Limb (tissue), 2 donors: ENCODE results near the gene HTT.
"Not testable (repeated sequence)": the region's sequence is repeated elsewhere in the genome, so short reads cannot be mapped to it uniquely, and the experiment has no call there.

Experiments
- DNase-seq, 2 donors: peaks; one replicate each; pipeline ENCODE4 v3.0.0-alpha.2; 2016; ENCODE audit errors: extremely low spot score in 2 of 2

HTT gene

DNA sequence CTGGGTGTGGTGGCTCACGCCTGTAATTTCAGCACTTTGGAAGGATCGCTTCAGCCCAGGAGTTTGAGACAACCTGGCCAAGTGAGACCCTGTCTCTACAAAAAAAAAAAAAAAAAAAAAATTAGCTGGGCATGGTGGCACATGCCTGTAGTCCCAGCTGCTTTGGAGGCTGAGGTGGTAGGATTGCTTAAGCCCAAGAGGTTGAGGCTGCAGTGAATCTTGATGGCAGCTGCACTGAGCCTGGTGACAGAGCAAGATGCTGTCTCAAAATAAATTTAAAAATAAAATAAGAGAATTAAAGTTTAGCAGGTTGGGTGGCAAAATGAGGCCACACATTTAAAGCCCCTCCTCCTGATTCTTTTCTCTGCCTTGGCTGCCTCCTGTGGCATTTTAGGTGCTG lies 47.1 kb downstream of the HTT start:
- no peak for DNase-seq

DNA sequence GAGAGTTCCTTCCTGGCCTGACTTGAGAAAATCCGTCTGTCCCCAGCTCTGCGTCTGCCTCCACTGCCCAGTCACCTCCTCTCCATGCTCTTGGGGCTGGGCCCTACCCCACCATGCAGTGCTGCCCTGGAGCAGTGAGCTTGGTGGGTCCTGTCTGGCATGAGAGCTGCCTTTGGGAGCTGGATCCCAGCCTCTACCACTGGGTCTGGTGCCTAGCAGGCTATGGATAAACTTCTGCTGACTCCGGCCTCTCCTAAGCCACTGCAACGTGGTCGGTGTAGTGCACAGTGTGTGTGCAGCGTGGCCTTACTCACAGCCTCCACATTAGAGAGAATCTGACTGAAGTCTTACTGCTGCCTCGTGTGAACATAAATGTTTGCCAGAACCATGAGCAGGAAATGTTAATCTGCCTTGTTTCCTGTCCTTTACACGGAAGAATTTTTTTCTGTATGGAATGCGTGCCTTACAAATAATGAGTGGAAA lies 47.6 kb downstream of the HTT start:
- no peak for DNase-seq

DNA sequence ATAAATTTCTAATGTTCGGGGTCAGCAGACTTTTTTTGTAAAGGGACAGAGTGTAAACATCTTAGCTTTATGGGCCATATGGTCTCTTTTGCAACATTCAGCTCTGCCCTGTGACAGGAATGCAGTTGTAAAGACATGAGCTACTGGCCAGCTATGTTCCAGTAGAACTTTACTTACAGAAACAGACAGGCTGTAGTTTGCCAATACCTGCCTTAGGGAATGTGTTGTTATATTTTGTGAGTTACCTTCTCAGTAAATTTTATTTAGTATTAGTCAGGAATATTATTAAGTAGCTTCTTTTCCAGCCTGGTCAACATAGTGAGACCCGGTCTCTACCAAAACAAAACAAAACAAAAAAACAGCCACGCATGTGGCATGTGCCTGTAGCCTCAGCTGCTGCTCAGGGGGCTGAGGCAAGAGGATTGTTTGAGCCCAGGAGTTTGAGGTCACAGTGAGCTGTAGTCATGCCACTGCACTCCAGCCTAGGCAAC lies 48.7 kb downstream of the HTT start:
- no peak for DNase-seq

DNA sequence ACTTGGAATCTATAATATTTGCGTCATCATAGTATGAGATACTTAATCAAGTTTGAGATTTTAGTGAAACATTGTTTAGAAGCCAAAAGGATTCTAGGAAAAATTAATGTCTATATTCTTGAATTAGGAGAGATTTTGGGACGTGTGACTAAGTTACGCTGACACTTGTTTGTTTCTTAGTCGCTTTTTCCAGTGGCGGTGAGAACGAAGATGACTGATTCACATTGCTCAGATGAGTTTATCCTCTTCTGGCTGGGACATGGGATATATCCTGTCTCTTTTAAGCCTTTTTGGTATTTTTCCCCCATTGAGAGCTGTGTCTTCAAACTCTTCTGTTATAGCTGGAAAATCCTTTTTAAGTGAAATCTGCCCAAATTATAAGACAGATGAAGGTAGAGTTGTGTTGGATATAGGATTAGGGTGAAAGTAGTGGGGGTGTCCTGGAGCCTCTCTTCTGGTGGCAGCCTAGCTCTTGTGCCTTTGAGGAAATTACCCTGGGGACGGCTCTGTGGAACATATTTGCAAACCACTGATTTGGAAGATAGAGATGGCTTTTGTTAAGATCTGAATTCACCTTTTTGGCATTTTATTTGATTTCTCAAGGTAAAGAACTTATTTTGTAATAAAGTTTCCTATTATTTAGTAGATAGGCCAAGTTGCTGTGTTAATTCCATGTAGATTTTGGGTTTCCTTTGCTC lies 49.7 kb downstream of the HTT start:
- DNase-seq, result no peak

DNA sequence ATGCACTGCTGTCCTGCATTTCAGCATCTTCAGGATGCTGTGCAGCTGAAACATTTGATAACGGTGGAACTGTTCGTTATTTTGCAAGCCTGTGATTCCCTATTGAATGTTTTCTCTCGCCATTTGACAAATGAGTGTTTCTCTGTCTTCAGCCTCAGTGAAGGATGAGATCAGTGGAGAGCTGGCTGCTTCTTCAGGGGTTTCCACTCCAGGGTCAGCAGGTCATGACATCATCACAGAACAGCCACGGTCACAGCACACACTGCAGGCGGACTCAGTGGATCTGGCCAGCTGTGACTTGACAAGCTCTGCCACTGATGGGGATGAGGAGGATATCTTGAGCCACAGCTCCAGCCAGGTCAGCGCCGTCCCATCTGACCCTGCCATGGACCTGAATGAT lies 52.6 kb downstream of the HTT start:
- no peak for DNase-seq

DNA sequence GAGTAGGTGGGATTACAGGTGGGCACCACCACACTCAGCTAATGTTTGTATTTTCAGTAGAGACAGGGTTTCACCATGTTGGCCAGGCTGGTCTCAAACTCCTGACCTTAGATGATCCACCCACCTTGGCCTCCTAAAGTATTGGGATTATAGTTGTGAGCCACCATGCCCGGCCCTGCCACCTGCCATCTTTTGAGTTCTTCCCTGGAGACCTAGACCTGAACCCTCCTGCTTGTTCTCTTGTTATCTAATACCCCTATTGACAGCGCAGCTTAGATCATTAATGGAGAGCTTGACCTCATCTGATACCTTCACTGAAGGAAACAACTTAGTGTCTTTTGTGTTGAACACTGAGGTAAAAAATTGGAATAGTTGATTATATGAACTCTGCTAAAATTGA lies 53.6 kb downstream of the HTT start:
- DNase-seq, result no peak

DNA sequence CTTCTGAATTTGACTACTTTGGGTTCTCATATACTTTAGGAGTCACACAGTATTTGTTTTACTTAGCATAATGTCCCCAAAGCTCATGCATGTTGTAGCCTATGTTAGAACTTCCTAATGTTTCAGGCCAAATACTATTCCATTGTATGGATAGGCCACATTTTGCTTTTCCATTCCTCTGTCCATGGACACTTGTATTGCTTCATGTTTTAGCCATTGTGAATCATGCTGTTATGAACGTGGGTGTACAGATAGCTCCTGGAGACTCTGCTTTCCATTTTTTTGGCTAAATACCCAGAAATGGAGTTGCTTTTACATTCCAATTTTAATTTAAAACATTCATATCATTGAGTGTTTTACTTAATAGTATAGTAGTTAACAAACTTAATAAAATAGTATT lies 54.5 kb downstream of the HTT start:
- DNase-seq, result no peak

DNA sequence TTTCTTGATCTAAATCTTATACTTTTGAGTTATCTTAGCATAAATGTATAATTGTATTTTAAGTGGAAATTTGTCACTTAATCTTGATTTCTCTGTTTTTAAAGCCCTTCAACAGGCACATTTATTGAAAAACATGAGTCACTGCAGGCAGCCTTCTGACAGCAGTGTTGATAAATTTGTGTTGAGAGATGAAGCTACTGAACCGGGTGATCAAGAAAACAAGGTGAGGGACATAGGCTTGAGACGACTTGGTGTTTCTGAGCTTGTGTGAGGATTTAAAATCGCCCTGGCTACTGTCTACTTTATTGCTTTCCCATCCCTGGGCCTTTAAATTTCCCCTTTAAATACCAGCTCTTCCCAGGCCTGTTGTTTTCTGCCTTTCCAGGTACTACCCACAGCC lies 55.7 kb downstream of the HTT start:
- no peak for DNase-seq

DNA sequence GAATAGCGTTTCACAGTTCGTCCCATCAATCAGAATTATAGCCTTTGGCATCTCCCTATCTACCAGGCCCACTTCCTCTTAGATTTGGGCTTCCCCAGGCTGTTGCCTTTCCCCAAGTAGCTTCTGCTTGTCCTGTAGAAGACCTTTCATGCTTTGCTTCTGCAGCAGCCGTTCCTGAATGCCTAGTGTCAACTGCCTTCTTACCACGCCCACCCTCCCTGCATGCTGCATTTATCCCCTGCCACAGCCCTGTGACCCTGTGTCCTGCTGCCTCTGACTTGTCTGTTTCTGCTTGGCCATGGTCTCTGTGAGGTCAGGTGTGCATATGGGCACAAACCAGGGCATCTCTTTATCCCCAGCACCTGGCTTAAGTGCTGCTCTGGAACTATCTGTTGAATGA lies 56.3 kb downstream of the HTT start:
- no peak for DNase-seq

DNA sequence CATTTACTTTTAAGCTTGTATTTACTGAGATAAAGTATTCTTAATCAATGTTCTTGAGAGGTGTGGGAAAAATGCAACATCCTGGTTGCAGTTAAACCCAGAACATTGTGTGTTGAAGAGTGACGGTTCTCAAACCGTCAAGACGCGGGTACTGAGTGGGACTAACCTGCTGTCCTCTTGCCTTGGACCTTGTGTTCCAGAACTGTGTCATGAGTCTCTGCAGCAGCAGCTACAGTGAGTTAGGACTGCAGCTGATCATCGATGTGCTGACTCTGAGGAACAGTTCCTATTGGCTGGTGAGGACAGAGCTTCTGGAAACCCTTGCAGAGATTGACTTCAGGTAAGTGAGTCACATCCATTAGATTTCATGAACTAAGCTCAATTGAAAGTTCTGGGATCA lies 59.7 kb downstream of the HTT start:
- no peak for DNase-seq

DNA sequence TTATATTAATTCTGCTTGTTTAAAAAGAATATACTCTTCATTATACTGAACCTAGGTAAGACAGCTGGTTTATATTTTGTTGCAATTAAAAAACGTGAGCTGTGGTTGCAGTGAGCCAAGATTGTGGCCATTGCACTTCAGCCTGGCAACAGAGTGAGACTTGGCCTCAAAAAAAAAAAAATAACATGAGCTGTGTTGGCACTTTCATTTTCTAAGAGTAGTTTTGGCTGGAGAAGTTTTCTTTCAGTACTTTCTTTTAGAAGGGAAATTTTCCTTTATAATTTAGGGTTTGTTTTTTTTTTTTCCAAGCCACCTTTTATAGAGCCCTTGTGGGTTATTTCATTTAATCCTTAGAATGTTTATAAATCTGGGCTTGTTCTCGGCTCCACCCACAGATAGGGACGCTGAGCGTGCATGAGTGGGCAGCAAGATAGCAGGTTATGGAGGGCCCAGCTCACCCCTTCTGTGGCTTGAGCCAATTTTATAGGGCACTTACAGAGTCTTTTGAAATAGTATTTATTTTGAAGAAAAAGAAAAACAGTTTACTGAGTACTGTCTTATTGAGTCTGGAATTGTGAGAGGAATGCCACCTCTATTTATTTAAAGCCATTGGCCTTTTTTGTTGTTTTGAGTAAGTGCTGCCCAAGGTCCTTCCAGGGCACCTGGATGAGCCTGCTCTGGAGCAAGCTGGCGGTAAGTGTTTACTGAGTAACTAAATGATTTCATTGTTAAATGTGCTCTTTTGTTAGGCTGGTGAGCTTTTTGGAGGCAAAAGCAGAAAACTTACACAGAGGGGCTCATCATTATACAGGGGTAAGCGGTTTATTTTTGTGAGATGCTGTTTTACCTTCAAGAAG lies 60.9 kb downstream of the HTT start:
- DNase-seq, result no peak

DNA sequence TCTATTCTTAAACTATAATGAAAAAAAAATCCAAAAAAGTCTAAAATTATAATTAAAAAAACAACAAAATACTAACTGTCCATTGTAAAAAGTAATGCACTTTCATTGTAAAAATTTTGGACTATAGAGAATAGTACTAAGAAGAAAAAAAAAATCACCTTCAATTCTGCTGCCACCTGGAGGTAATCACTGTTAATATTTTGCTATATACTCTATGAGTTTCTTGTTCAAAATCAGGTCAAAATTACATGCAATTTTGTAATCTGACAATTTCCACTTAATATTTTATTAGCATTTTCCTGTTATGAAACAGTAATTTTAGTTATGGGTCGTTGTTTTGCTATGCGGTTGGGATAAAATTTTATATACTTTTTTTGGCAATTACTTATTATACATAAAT lies 62.0 kb downstream of the HTT start:
- DNase-seq, result no peak

DNA sequence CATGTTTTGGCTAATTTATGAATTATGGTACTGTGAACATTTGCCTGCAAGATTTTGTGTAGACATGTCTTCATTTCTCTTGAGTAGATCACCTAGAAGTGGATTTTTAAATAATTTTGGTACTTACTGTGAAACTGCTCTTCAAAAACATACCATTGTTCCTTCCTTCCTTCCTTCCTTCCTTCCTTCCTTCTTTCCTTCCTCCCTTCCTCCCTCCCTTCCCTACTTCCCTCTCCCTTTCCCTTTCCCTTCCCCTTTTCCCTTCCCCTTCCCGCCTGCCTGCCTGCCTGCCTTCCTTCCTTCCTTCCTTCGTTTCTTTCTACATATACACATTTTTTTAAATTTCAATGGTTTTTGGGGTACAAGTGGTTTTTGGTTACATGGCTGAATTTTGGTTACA lies 63.4 kb downstream of the HTT start:
- DNase-seq, result no peak

DNA sequence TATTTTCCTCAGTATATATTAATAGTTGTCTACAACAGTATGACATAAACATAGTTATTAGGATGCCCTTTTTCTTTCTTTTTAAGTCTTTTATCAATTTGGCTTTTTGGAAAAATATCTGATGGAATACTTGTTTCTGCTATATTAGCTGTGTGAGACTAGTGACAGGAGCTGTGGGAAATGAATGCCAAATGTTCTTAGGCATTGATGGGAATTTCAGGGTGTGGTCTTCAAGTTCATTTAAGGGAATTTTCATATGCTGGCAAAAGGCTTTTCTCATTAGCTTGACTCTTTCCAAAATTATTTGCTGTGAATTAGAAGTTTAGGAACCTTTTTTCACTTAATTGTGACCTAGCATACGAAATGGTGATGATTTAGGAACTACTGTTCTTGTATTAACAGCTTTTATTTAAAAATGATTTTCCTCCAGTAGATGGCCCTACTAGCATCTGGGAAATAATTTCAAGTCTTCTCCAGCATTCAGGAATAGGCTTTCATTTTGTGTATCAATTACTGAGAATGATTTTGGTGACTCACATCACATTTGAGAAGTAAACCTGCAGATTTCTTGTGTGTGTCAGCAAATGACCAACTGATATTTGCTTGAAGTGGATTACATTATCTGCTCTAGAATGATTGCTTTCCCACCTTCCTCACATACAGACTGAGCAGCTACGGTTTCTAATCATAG lies 70.9 kb downstream of the HTT start:
- no peak for DNase-seq

DNA sequence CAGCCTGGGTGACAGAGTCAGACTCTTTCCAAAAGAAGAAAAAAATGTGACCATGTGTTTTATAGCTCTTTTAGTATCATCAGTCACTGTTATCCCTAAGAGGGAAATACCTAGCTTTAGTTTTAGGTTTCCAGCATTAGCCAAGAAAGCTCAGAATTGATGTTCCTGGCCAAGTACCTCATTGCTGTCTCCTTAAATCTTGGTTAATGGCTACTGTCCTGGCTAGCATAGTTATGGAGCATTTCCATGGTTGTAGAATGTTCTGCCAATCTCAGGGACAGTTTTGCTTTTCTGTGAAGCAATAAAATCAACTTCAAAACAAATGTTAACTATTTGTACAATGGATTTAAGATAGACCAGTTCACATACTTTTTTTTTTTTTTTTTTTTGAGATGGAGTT lies 74.4 kb downstream of the HTT start:
- DNase-seq, result no peak

DNA sequence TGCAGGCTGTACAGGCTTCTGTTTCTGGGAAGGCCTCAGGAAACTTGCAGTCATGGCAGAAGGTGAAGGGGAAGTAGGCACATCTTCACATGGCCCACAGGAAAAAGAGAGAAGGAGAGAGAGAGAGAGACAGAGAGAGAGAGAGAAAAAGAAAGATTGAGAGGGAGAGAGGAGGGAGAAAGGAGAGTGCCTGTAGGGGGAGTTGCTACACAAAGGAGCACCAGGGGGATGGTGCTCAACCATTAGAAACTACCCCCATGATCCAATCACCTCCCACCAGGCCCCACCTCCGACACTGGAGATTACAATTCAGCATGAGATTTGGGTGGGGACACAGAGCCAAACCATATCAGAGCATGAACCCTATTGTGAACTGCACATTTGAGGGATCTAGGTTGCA lies 76.8 kb downstream of the HTT start:
- not testable (repeated sequence) for DNase-seq

DNA sequence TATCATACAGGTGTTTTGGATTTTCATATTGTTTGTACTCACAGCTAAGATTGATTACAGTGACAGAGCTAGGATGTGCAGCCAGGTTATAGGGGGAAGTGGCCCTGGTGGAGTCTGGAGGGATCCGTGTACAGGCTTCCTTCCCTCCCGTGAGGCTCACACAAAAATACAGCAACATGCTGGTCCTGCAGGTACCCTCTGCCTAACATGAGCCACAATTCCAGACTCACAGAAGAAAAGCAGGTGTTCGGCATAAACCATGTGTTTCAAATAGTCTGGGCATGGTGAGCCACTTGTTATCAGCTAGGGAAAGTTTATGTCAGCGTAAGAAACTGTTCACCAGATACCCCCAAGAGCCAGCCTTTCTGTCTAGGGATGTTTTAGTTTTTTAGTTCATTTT lies 82.9 kb downstream of the HTT start:
- no peak for DNase-seq

DNA sequence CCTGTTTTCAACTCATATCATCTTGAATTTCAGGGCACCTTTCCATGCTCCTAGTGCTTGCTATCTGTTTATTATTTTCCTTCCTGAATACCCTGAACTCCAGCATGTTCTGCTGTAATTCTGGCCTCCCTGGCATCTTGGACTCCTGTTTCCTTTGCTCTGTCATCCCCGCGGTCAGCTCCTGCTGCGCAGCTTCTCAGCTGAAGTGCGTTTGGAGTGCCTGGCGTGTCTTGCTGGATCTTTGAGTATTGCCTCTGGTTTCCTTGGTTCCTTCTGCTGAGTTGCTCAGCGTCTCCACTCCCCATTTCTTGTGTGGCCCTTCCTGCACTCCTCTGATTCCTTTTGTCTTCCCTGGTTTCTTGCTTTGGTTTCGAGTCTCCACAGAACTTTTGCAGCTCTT lies 84.4 kb downstream of the HTT start:
- DNase-seq, result no peak

DNA sequence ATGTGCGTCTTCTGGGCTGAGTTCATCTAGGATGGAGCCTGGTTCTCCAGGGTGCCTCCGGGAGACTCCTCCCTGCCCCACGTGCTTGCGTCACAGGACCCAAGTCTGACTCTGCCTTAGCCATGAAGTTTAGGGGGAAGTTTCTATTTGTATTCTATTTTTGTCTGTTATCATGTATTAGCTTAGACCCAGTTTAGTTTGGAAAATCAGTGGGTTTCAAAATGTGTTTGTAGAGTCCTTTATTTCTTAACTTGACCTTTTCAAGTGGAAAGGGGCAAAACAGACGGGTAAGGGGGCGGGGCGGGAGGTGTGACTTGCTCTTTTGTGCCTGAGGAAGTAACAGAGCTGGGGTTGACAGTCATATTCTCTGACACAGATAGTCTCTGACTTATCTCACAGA lies 86.0 kb downstream of the HTT start:
- DNase-seq, result no peak

DNA sequence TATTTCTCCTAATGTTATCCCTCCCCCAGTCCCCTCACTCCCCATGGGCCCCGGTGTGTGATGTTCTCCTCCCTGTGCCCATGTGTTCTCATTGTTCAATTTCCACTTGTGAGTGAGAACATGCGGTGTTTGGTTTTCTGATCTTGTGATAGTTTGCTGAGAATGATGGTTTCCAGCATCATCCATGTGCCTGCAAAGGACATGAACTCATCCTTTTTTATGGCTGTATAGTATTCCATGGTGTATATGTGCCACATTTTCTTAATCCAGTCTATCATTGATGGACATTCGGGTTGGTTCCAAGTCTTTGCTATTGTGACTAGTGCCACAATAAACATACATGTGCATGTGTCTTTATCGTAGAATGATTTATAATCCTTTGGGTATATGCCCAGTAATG lies 86.6 kb downstream of the HTT start:
- not testable (repeated sequence) for DNase-seq

DNA sequence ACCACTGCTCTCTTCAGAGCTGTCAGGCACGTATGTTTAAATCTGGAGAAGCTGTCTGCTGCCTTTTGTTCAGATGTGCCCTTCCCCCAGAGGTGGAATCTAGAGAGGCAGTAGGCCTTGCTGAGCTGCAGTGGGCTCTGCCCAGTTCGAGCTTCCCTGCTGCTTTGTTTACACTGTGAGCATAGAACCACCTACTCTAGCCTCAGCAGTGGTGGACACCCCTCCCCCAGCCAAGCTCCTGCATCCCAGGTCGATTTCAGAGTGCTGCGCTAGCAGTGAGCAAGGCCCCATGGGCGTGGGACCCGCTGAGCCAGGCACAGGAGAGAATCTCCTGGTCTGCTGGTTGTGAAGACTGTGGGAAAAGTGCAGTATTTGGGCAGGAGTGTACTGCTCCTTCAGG lies 92.0 kb downstream of the HTT start:
- not testable (repeated sequence) for DNase-seq

DNA sequence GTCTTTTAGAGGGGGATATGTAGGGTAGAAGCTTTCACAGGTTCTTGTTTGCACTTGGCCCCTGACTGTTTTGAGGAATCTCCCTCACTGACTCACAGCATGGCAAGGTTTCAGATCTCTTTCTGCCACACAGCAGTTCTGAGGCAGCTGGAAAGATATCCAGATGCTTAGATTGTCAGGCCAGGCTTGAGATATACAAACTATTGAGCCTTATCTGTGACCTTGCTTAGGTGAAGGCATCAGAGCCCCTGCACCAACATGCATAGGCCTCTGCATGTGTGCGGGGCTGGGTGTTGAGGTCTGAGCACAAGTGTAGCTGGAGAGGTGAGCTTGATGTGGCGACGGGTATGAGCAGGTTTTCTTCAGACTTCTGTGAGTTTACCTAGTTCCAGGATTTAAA lies 93.5 kb downstream of the HTT start:
- no peak for DNase-seq
